ENCODE results near the gene OSBPL10.

DNA sequence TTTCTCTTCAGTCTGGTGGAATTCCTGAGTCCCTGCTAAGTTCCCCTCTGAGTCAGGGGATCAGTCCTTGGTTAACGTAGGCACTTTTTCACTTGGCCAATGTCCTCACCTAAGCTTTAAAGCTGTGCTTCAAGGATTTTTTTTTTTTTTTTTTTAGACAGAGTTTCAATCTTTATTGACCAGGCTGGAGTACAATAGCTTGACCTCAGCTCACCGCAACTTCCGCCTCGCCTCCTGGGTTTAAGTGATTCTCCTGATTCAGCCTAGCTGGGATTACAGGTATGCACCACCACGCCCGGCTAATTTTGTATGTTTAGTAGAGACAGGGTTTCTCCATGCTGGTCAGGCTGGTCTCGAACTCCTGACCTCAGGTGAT, 228.0 kb downstream of the OSBPL10 start:
- TF ChIP-seq, protein P1, sequence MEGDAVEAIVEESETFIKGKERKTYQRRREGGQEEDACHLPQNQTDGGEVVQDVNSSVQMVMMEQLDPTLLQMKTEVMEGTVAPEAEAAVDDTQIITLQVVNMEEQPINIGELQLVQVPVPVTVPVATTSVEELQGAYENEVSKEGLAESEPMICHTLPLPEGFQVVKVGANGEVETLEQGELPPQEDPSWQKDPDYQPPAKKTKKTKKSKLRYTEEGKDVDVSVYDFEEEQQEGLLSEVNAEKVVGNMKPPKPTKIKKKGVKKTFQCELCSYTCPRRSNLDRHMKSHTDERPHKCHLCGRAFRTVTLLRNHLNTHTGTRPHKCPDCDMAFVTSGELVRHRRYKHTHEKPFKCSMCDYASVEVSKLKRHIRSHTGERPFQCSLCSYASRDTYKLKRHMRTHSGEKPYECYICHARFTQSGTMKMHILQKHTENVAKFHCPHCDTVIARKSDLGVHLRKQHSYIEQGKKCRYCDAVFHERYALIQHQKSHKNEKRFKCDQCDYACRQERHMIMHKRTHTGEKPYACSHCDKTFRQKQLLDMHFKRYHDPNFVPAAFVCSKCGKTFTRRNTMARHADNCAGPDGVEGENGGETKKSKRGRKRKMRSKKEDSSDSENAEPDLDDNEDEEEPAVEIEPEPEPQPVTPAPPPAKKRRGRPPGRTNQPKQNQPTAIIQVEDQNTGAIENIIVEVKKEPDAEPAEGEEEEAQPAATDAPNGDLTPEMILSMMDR (IDR thresholded peaks at IDR 0.05; ENCODE audit: poor library complexity, severe bottlenecking), result no peak
- TF ChIP-seq POLR2AphosphoS5 (IDR thresholded peaks at IDR 0.05) (no peak), EP300 (conservative IDR thresholded peaks at IDR 0.05; ENCODE audit: poor library complexity, severe bottlenecking) (no peak), SMC3 (conservative IDR thresholded peaks at IDR 0.05; ENCODE audit: poor library complexity) (no peak), RAD21 (conservative IDR thresholded peaks at IDR 0.05) (no peak)

Data from neural cell (in vitro differentiated cells).